T-cell (primary cell): ENCODE measurements around the gene PLCG2. TPM values are rescaled to one million over a fixed set of nuclear protein-coding genes. Genes with fewer than 3 reads are reported as not detected.

Experiments
- ATAC-seq, 4 experiments: fragments of 200-7000 bp in 3 of 4; fragments of 150-1000 bp in 1 of 4; cut with Tn5 transposase; replicated peaks in 1 of 4; 1 replicate in 3 of 4; 2 replicates in 1 of 4; pipeline ENCODE4 v1.10.0; 2021; ENCODE audit warnings: moderate library complexity in 3 of 4, mild to moderate bottlenecking in 2 of 4, moderate number of reproducible peaks in 1 of 4
- CTCF ChIA-PET, 2 donors: fragments of 300-600 bp; sonication (Branson Sonifier 250); formaldehyde crosslinking; loops; one replicate each; lab custom pipeline; 2022; ENCODE audit warnings: antibody characterized with exemption in 2 of 2; lab: Charles Lee
- POLR2A ChIA-PET, 2 donors: fragments of 300-600 bp; sonication (Branson Sonifier 250); formaldehyde crosslinking; loops; one replicate each; lab custom pipeline; 2022; ENCODE audit warnings: antibody characterized with exemption in 2 of 2; lab: Charles Lee
- DNase-seq, 35 experiments: peaks; one replicate each; pipeline versions ENCODE4 v3.0.0 to v3.0.0-alpha.2; 2013 to 2023
- H3K27ac ChIP-seq: one replicate; pipeline ENCODE4 v1.5.1; 2013; ENCODE audit warnings: low read length
- H3K27me3 ChIP-seq, 2 experiments: replicated peaks in 1 of 2; 1 replicate in 1 of 2; 2 replicates in 1 of 2; pipeline versions ENCODE4 v1.6.1 to v1.7.0; 2013; ENCODE audit warnings: low read length in 1 of 2, mixed read lengths in 1 of 2; ENCODE audit not compliant: control insufficient read depth in 2 of 2, insufficient read depth in 2 of 2; ENCODE audit errors: extremely low read depth in 1 of 2
- H3K36me3 ChIP-seq, 2 donors: 1 replicate in 1 of 2; 2 replicates in 1 of 2; pipeline versions ENCODE4 v1.6.1 to v1.7.0; 2013; ENCODE audit warnings: low read length in 1 of 2; ENCODE audit not compliant: control insufficient read depth in 2 of 2, insufficient read depth in 1 of 2; ENCODE audit errors: extremely low read depth in 1 of 2
- H3K4me1 ChIP-seq, 2 experiments: 1 replicate in 1 of 2; 2 replicates in 1 of 2; pipeline versions ENCODE4 v1.6.1 to v1.7.0; 2013; ENCODE audit warnings: low read length in 2 of 2, mixed read lengths in 1 of 2; ENCODE audit not compliant: insufficient read depth in 2 of 2, control insufficient read depth in 1 of 2; ENCODE audit errors: extremely low read depth in 1 of 2
- H3K4me3 ChIP-seq, 2 donors: 1 replicate in 1 of 2; 2 replicates in 1 of 2; pipeline versions ENCODE4 v1.5.1 to v1.7.0; 2013; ENCODE audit warnings: mild to moderate bottlenecking in 2 of 2, low read length in 1 of 2, moderate library complexity in 1 of 2; ENCODE audit not compliant: control insufficient read depth in 1 of 2; ENCODE audit errors: extremely low read depth in 1 of 2
- H3K9me3 ChIP-seq: 2 replicates; pipeline ENCODE4 v1.7.0; 2013
- H3K27ac Mint-ChIP-seq, 2 donors: one replicate each; pipeline ENCODE4 v1.8.0; 2020 to 2021; ENCODE audit warnings: mild to moderate bottlenecking in 2 of 2, mixed read lengths in 2 of 2
- H3K27me3 Mint-ChIP-seq, 2 donors: one replicate each; pipeline ENCODE4 v1.8.0; 2021 to 2022; ENCODE audit warnings: mixed read lengths in 2 of 2
- H3K36me3 Mint-ChIP-seq: one replicate; pipeline ENCODE4 v1.8.0; 2021; ENCODE audit warnings: mixed read lengths
- H3K4me1 Mint-ChIP-seq, 3 donors: one replicate each; pipeline ENCODE4 v1.8.0; 2020 to 2022; ENCODE audit warnings: mixed read lengths in 3 of 3, mild to moderate bottlenecking in 1 of 3
- H3K4me3 Mint-ChIP-seq, 3 donors: one replicate each; pipeline ENCODE4 v1.8.0; 2020 to 2022; ENCODE audit warnings: mild to moderate bottlenecking in 3 of 3, mixed read lengths in 3 of 3, moderate library complexity in 3 of 3
- H3K9me3 Mint-ChIP-seq, 3 donors: one replicate each; pipeline ENCODE4 v1.8.0; 2020 to 2022; ENCODE audit warnings: mixed read lengths in 3 of 3
- WGBS: methylation state at CpG from one replicate; pipeline ENCODE4 v1.1.5; 2013; ENCODE audit warnings: missing lambda C conversion rate; ENCODE audit not compliant: insufficient coverage; 5-methylcytosine and 5-hydroxymethylcytosine counted together
- total RNA-seq, 35 experiments: library from RNA in 6 of 35; stranded (reverse) in 6 of 35; fragments of 120-200 nt in 1 of 35; gene quantifications; one replicate each; pipeline versions ENCODE4 v1.2.1 to v1.2.4 and lab custom pipeline; 2013 to 2026

PLCG2 gene
- total RNA-seq, 5 donors from 2014 or later (not counting 1 experiment from before 2014, with no cell fraction given) = 7.5 to 27.1 (median 12.1) TPM

DNA sequence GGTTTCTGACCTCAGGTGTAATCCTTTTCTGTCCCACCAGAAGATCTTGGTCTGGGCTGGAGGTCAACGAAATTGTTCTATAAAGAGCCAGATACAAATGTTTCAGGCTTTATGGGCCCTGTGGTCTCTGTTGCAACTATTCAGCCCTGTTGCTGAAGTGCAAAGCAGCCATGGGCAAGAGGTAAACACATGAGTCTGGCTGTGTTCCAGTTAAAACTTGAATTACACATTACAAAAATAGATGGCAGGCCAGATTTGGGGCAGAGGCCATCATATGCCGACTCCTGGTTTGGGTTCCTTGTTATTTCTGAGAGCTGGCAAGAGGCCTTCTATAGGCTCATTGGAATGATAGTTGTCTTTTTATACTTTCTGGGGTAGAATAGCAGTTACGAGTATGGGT lies 117.8 kb downstream of the PLCG2 start:
- H3K4me1 ChIP-seq = no peaks in the 10 kb centered on the region
- H3K36me3 ChIP-seq = peaks cover 0 to 6% of the 10 kb centered on the region in 2 donors
- ChIA-PET POLR2A (no interaction called here), CTCF (no interaction called here)
- no peak overlapping the region for H3K4me3 ChIP-seq
- no peaks in the 10 kb centered on the region for H3K36me3 Mint-ChIP-seq
- H3K9me3 Mint-ChIP-seq = no peaks in the 10 kb centered on the region
- no peaks in the 10 kb centered on the region for H3K27me3 ChIP-seq
- H3K27ac Mint-ChIP-seq = no peak overlapping the region
- no peak overlapping the region for H3K4me3 Mint-ChIP-seq
- no peaks in the 10 kb centered on the region for H3K9me3 ChIP-seq
- WGBS = 80% methylated on average over 1 of the region's 3 CpGs
- H3K27me3 Mint-ChIP-seq = no peaks in the 10 kb centered on the region
- no peaks in the 10 kb centered on the region for H3K4me1 Mint-ChIP-seq
- no peak for ATAC-seq
- H3K27ac ChIP-seq = no peak overlapping the region
- no peak for DNase-seq

DNA sequence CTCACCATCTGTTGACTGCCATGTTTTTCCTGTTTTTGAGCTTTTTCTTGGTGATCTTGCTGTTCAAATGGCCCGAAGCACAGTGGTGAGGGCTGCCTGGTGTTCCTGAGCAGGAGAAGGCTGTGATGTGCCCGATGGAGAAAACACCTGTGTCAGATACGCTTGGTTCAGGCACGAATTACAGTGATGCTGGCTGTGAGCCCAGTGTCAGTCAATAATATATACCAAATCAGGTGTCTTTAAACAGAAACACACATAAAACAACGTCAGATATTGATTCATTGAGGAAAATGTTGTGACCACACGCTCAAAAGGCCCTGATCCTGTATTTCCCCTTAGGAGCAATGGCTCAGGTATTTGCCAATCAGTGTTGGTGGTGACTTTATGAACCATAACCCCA lies 120.5 kb downstream of the PLCG2 start:
- Mint-ChIP-seq H3K9me3 (peaks cover 0 to 7% (median 5%) of the 10 kb centered on the region in 3 donors), H3K4me3 (no peak overlapping the region), H3K27ac (no peak overlapping the region), H3K27me3 (no peaks in the 10 kb centered on the region), H3K36me3 (peaks cover 5% of the 10 kb centered on the region), H3K4me1 (no peaks in the 10 kb centered on the region)
- Histone ChIP-seq H3K27ac (no peak overlapping the region), H3K4me1 (no peaks in the 10 kb centered on the region), H3K27me3 (no peaks in the 10 kb centered on the region), H3K36me3 (peaks cover 0 to 6% of the 10 kb centered on the region in 2 donors), H3K9me3 (no peaks in the 10 kb centered on the region), H3K4me3 (no peak overlapping the region)
- ChIA-PET CTCF (interaction anchor here in 1 of 2 donors (0.6 kb wide), 1 partner anchor 300 kb away, joined by 4 read pairs; no protein-coding TSS in a partner anchor), POLR2A (no interaction called here)
- no peak for ATAC-seq
- DNase-seq = no peak
- 79% methylated on average over 2 of the region's 6 CpGs for WGBS

DNA sequence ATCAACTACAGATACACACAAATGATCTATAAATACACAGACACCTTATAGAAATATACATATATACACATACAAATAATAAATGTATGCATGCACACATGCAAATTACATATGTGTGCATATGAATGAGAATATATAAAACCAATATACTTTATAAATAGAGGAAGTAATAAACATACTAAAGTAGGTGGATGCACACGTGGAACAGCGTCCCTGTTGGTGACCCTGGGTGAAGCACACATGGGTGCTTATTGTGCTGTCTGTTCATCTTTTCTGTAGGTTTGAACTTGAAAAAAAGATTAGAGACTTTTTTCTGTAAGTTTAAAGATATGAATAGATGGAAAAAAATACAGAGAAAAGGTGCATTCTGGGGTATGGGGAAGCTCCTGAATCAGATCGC lies 120.9 kb downstream of the PLCG2 start:
- no peak overlapping the region for H3K27ac ChIP-seq

DNA sequence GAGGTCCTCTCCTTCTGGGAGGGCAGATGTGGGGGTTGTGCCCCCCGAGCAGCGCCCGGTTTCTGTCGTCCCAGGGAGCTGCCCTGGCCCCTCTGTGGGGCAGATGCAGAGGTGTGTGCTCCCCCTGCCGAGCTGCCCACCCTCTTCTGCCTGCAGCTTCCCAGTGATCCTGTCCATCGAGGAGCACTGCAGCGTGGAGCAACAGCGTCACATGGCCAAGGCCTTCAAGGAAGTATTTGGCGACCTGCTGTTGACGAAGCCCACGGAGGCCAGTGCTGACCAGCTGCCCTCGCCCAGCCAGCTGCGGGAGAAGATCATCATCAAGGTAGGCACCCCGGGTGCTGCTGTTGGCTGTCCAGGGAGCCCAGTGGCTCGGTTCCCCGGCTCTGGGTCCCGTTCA lies 121.4 kb downstream of the PLCG2 start:
- H3K36me3 Mint-ChIP-seq = peaks cover 5% of the 10 kb centered on the region
- no peaks in the 10 kb centered on the region for H3K4me1 Mint-ChIP-seq
- no peak overlapping the region for H3K27ac Mint-ChIP-seq
- H3K4me3 Mint-ChIP-seq = no peak overlapping the region
- no peak for DNase-seq
- peaks cover 0 to 6% of the 10 kb centered on the region in 2 donors for H3K36me3 ChIP-seq
- H3K27ac ChIP-seq = no peak overlapping the region
- no peaks in the 10 kb centered on the region for H3K27me3 Mint-ChIP-seq
- no peaks in the 10 kb centered on the region for H3K9me3 ChIP-seq
- ChIA-PET CTCF (no interaction called here), POLR2A (no interaction called here)
- H3K9me3 Mint-ChIP-seq = peaks cover 0 to 7% (median 5%) of the 10 kb centered on the region in 3 donors
- H3K4me1 ChIP-seq = no peaks in the 10 kb centered on the region
- no peaks in the 10 kb centered on the region for H3K27me3 ChIP-seq
- 95% methylated on average over 15 of the region's 17 CpGs for WGBS
- no peak for ATAC-seq
- no peak overlapping the region for H3K4me3 ChIP-seq

More for the DNA sequence above, 120.9 kb downstream of the PLCG2 start:
- ChIA-PET CTCF (no interaction called here), POLR2A (no interaction called here)
- H3K9me3 ChIP-seq = no peaks in the 10 kb centered on the region
- WGBS = 83% methylated on average over 1 of the region's 3 CpGs
- Mint-ChIP-seq H3K27ac (no peak overlapping the region), H3K36me3 (peaks cover 5% of the 10 kb centered on the region), H3K9me3 (peaks cover 0 to 7% (median 5%) of the 10 kb centered on the region in 3 donors), H3K27me3 (no peaks in the 10 kb centered on the region), H3K4me1 (no peaks in the 10 kb centered on the region), H3K4me3 (no peak overlapping the region)
- peaks cover 0 to 6% of the 10 kb centered on the region in 2 donors for H3K36me3 ChIP-seq
- H3K4me3 ChIP-seq = no peak overlapping the region
- ATAC-seq = no peak
- no peak for DNase-seq
- no peaks in the 10 kb centered on the region for H3K4me1 ChIP-seq
- H3K27me3 ChIP-seq = no peaks in the 10 kb centered on the region

DNA sequence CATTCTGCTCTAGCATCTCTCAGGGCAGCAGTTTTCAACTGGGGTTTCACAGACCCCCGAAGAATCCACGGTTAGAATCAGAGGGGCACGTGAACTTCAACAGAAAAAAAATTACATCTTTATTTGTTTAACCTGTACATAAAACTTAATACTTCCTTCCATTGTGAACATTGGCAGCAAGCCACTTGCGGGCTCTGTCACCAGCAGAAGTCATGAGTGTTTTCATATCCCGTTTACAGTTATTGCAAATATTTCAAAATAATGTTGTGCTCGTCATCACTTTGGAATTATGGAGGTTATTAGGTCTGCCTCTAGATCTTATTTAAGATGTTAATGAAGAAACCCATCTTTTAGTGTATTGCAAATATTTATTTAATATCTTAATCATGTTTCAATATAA lies 122.4 kb downstream of the PLCG2 start:
- ChIA-PET CTCF (interaction anchor here in 1 of 2 donors (0.6 kb wide), 2 partner anchors 135 to 151 kb away, joined by 5 to 10 read pairs; no protein-coding TSS in a partner anchor), POLR2A (no interaction called here)
- ATAC-seq (no peak), DNase-seq (no peak)
- Mint-ChIP-seq H3K4me1 (no peaks in the 10 kb centered on the region), H3K36me3 (peaks cover 5% of the 10 kb centered on the region), H3K27ac (no peak overlapping the region), H3K27me3 (no peaks in the 10 kb centered on the region), H3K4me3 (no peak overlapping the region), H3K9me3 (peaks cover 0 to 7% (median 5%) of the 10 kb centered on the region in 3 donors)
- Histone ChIP-seq H3K4me1 (no peaks in the 10 kb centered on the region), H3K4me3 (no peak overlapping the region), H3K9me3 (no peaks in the 10 kb centered on the region), H3K27ac (no peak overlapping the region), H3K36me3 (no peaks in the 10 kb centered on the region), H3K27me3 (no peaks in the 10 kb centered on the region)
- no CpG with 5 or more reads among the region's 6 CpGs for WGBS

DNA sequence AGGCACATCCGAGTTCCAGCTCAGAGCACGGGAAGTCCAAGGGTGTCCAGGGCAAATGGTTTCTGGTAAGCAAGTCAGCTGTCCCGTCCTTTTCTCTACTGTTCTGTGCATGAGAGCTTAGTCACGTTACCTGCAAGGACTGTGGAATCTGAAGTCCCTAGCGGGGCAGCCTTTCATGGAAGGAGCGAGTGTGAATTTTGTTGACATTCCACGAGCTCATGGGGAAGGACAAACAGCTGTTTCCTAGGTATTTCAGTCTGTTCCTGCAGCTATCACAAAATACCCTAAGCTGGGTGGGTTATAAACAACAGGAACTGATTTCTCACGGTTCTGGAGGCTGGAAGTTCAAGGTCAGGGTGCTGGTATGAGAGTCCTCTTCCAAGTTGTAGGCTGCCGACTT lies 122.9 kb downstream of the PLCG2 start:
- no peaks in the 10 kb centered on the region for H3K9me3 ChIP-seq
- Mint-ChIP-seq H3K9me3 (peaks cover 0 to 7% (median 5%) of the 10 kb centered on the region in 3 donors), H3K27me3 (no peaks in the 10 kb centered on the region), H3K27ac (no peak overlapping the region), H3K4me3 (no peak overlapping the region), H3K36me3 (peaks cover 5% of the 10 kb centered on the region), H3K4me1 (no peaks in the 10 kb centered on the region)
- WGBS = 91% methylated on average over 6 of the region's 9 CpGs
- H3K27ac ChIP-seq = no peak overlapping the region
- CTCF ChIA-PET = interaction anchor here in 1 of 2 donors (0.6 kb wide), 2 partner anchors 135 to 151 kb away, joined by 5 to 10 read pairs; no protein-coding TSS in a partner anchor
- POLR2A ChIA-PET = no interaction called here
- no peak overlapping the region for H3K4me3 ChIP-seq
- no peaks in the 10 kb centered on the region for H3K27me3 ChIP-seq
- ATAC-seq (no peak), DNase-seq (no peak)
- no peaks in the 10 kb centered on the region for H3K4me1 ChIP-seq
- no peaks in the 10 kb centered on the region for H3K36me3 ChIP-seq
